IPS-18c (cell line): ENCODE data around the gene FEV.

Experiments used
- H3K4me3 ChIP-seq: 2 replicates; pipeline ENCODE4 v1.7.0; 2013; ENCODE audit warnings: low read depth, mild to moderate bottlenecking, low read length, moderate library complexity; ENCODE audit not compliant: insufficient read depth
- H3K9me3 ChIP-seq: one replicate; pipeline ENCODE4 v1.6.1; 2013; ENCODE audit warnings: mild to moderate bottlenecking, low read length, moderate library complexity; ENCODE audit not compliant: control insufficient read depth, insufficient read depth

Gene FEV

DNA sequence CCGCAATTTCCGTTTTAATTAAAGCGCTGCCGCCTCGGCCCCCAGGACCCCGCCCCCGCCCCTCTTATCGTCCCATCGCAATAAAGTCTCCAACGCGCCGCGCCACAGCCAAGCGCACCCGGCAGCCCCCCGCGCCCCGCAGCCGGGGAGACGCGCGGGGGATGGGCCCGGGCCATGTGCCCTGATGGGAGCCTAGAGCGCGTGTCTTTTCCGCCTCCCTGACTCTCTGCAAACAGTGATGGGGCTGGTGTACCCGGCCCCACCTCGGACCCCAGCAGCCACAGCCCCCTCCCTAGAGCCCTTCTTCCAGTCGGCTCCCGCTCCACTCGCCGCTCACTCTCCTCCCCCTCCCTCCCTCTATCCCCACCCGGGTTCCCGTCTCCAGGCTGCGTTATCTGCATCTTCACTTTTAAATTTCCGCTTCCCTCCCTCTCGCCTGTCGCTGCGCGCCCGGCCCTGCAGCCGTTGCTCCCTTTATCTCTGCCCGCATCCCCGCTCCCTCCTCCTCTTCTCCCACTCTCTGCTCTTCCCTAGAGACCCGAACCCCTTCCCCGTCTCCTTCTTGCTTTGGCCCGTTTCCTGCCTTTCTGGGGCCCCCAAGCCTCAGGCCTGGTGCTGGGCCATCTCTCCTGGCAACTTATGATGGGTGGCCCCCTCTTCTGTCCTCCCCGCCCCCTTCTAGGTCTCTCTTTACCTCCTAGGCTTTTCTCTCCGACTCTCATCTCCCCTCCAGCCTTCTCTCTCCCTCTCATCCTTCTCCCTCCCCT is 524 bp upstream of the FEV start:
- Histone ChIP-seq H3K4me3 (peak overlapping the region; percentile 34), H3K9me3 (peaks cover 3% of the 10 kb centered on the region)

DNA sequence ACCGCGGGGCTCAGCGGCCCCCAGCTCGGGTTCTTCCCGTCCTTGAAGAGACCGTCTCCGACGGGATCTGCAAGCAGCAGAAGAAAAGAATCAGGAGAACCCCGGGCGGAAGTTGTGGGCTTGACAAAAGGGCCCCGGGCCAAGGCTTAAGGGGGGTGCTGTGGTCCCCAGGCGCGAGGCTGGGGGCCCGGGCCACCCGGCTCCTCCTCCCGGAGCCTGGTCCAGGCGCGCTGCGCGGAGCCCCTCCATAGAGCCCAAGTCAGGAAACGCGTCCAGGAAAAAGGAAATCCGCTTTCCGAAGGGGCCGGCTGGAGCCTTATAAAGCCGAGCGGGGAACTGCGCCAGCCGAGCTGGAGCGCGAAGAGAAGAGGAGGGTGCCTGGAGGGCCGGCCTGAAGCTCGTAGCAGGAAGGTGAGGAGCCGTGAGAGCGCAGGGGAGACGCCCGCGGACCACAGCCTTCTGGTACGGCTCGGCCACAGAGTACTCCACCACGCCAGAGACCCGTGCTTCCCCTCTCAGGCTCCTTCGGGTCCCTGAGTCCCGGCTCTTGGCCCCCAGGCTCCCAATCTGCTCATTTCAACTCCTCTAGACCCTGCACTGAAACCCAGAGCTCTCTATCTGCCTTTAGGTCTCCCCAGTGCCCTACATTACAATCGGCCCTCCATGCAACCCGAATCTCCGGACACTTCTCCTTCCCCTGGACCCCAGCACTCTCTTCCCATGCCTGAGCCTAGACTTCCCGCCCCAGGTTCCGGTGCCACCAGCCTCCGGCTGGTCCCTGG is 554 bp downstream of the FEV start:
- H3K9me3 ChIP-seq: peaks cover 3% of the 10 kb centered on the region

DNA sequence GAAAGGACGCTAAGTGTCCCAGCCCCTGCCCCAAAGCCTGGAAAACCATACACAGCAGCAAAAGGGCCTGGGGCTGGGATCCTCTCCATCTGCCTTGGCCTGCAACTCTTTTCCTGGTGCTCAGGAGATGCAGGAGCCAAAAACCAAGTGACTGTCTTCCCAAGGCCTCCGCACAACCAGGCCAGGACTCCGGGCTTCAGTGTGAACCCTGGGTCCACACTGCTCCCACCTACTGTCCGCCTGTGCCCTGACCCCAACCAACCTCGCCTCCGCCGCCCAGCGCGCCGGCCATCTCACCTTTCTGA is 1.1 kb downstream of the FEV start:
- H3K4me3 ChIP-seq: no peak overlapping the region; the same call in 1 of the 2 replicates
- peaks cover 3% of the 10 kb centered on the region for H3K9me3 ChIP-seq

More for the DNA sequence above, 554 bp downstream of the FEV start:
- H3K4me3 ChIP-seq: peak overlapping the region; percentile 30

DNA sequence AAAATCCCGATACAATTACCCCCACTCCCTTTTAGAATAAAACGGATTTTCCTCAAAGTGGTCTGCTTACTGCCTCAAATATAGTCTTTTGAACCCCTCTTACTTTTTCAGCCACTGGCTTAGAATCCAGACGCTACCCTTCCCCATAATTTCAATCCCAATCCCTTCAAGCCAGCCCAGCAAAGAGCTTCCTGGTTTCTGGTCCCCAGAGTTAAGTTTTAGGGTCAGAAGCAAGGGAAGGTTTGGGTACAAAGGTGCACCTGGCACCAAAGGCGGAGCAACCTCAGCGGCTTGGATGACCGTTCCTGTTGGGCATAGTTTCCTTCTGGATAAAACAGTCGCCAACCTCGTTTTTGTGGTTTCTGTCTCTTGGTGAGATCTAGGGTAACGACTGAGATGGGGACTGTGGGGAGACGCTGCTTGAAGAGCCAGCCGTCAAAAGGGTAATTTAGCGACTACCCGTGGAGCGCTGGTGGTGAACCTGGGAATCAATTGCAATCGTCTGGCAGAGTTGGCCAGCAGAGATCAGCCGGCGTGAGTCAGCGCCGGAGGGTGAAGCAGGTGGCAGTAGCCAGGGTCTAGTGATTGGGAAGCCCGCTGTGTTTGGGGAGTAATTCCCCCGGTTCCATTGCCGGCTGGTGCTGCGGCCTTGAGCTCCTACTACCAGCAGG is 1.6 kb downstream of the FEV start:
- Histone ChIP-seq H3K4me3 (no peak overlapping the region), H3K9me3 (peaks cover 3% of the 10 kb centered on the region)

DNA sequence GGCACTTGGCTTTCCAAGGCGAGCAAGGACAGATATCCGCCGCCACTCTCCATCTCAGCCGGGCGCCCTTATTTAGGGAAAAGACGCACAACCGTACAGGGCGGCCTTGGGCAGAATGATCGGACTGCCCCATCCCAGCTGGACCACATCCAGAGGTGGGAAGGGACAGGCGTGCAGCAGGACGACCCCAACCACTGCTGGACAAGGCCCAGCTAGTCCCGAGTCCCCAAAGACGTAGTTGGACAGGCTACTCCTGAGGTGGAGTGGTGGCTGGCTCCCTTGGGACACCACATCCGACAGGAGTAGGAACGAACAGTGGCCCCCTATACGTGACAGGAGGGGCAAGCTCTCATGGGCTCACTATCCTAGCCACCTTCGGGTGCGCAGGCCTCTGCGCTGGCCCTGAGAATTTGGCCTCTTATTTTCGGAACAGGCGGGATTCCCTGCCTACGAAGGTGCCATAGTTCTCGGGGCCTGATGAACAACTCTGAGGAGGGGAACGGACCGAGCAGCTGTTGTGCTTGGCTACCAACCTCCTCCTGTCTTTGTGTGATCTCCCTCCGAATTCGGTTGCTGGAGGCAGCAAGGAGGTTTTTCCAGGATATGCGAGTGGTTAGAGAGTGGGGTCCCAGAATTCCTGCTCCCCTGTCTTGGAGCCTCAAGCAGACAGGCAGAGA is 2.3 kb downstream of the FEV start:
- no peak overlapping the region for H3K4me3 ChIP-seq
- peaks cover 3% of the 10 kb centered on the region for H3K9me3 ChIP-seq

DNA sequence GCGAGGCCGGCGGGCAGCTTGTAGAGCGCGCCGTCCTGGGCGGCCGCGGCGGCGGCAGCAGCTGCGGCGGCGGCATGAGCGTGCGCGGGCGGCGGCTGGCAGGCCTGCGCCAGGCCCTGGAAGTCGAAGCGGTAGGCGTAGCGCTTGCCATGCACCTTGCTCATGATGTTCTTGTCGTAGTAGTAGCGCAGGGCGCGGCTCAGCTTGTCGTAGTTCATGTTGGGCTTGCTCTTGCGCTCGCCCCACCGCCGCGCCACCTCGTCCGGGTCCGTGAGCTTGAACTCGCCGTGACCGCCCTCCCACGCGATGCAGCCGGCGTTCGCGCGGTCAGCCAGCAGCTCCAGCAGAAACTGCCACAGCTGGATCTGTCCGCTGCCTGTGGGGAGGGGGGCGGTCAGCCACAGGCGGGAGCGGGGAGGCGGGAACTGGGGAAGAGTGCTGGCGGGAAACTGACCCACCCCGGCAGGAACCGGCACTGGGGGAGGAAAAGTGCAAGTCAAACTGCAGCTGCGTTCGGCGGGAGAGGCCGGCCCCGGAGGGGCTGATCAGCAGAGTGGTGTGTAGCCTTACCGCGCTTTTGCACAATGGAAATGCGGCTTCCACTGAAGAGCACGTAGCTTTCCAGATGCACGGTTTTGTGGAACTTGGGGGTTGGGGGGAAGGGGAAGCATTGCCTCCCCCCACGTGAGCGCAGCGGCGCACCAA is 3.0 kb downstream of the FEV start:
- peaks cover 3% of the 10 kb centered on the region for H3K9me3 ChIP-seq
- peak overlapping the region; percentile 28 for H3K4me3 ChIP-seq

DNA sequence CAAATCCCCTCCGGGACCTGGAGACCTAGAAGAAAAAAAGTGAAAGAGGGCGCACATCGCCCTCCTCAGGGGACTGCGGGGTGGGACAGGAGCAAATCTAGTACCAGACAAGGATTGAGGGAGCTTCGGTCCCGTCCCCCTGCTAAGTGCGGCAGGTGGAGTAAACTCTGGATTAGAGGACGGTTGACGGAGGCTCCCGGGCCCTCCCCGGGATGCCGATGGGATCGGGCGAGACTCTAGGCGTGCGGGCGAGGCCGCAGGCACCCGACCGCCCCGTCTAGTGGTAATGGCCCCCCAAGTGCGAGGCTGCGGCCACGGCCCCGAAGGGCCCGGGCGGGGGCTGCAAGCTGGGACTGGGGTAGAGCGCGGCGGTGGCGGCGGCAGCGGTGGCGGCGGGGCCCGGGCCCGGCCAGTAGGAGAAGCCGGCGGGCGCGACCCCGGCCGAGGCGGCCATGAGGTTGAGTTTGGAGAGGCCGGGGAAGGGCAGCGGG is 3.5 kb downstream of the FEV start:
- H3K9me3 ChIP-seq: peaks cover 3% of the 10 kb centered on the region
- peak overlapping the region; percentile 28; the same call in 1 of the 2 replicates for H3K4me3 ChIP-seq

DNA sequence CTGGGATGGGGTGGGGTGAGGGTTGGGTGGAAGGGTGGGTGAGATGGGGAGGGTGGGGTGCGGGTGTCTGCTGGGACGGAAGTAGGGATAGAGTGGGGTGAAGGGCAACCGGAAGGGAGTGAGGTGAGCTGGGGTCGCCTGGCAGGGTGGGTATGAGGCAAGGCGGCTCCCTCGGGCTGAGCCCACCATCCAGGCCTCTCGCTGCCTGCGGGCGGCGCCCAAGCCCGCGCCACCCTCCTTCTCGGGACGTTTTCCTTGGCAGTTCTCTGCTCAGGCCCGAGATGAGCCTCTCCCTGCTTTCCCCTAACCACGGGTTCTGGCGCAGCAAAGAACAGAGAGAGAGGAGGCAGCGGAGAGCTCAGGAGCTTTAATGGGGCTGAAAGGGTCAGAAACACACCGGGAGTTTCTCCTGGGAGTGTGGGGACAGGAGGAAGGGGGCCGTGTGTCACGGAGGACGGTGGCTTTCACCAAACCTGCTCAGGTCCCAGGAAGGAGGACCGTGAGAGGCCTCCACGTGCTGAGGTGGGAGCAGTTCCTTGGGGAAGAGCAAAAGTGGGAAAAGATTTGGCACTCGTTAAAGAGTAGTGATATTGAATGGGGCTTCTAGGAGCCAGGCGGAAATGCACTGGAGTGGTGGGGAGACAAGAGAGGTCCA is 4.1 kb downstream of the FEV start:
- H3K9me3 ChIP-seq: peaks cover 3% of the 10 kb centered on the region
- peak overlapping the region; percentile 34 for H3K4me3 ChIP-seq

DNA sequence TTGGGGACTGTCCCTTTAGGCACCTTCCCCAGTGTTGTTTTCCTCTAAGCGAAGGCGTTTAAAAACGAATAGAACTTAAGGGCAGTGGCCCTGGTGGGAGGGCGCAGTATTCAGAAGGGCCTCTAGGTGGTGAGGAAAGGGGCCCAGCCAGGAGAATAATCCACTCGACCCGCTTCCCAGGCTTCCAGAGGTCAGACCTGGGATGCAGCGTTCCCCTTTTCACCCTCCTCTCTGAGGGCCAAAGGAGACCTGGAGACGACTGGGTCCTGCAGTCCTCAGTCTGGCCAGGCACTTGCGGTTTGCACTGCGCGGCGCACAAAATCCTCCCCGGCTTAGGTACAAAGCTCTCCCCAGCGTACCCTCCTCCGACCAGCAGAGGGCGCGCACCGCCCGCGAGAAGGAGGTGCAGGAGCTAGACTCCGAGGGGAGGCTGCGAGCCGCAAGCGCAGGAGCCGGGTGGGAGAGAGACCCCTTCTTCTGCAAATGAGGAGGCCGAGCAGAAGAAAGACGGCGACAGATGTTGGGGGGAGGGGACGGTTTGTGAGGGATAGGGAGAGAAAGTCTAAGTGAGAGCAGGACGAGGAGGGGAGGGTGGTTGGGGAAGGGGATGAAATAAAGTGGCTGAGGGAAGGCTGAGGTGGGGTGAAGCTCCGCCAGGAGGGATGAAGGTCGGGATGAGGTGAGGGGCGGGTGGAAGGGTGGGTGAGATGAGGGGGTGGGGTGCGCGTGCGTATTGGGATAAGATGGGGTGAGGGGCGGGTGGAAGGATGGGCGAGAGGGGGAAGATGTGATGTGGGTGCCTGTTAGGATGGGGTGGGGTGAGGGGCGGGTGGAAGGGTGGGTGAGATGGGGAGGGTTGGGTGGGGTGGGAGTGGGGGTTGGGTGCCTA is 4.9 kb downstream of the FEV start:
- peaks cover 3% of the 10 kb centered on the region for H3K9me3 ChIP-seq
- H3K4me3 ChIP-seq: peak overlapping the region; percentile 32; the same call in 1 of the 2 replicates

DNA sequence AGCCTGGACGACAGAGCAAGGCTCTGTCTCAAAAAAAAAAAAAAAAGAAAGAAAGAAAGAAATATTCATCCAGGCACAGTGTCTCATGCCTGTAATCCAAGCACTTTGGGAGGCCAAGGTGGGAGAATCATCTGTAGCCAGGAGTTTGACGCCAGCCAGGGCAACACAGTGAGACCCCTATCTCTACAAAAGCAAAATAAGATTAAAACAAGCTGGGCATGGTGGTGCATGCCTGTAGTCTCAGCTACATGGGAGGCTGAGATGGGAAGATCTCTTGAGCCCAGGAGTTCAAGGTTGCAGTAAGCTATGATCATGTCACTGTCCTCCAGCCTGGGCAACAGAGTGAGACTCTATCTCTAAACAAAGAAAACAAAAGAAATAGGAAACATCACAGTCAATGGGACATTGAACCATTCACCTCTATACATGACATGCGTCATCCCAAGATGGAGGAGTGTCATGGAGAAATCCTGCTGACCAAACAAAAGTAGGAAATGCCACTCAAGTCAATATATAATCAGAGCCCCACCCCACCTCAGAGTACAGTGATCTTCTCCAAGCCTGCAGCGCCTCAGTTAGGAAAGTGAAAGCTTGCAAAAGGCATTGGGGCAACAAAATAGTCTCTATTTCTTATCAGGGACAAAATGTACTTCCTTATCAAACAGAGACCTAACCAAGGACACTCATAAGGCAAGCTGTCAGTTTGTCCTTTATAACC is 9.8 kb downstream of the FEV start:
- H3K4me3 ChIP-seq: no peak overlapping the region
- H3K9me3 ChIP-seq: no peaks in the 10 kb centered on the region

DNA sequence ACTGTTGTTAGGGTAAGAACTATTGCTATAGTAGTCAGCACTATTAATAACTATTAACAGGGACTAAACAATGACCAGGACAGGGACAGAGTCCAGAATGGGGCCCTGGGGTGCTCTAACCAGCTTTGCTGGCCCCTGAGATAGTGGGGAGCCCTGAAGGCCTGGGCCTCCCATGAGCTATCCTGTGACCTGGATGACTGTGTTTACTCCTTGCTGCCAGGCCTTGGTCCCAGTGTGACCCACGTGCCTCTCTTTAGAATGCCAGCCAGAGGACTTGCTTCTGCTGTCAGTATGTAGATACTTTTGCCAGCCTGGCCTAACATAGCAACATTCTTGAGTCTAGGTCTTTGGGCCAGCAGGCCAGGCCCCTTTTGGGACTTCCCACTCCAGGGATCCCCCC is 14.1 kb downstream of the FEV start:
- Histone ChIP-seq H3K4me3 (no peak overlapping the region), H3K9me3 (no peaks in the 10 kb centered on the region)

DNA sequence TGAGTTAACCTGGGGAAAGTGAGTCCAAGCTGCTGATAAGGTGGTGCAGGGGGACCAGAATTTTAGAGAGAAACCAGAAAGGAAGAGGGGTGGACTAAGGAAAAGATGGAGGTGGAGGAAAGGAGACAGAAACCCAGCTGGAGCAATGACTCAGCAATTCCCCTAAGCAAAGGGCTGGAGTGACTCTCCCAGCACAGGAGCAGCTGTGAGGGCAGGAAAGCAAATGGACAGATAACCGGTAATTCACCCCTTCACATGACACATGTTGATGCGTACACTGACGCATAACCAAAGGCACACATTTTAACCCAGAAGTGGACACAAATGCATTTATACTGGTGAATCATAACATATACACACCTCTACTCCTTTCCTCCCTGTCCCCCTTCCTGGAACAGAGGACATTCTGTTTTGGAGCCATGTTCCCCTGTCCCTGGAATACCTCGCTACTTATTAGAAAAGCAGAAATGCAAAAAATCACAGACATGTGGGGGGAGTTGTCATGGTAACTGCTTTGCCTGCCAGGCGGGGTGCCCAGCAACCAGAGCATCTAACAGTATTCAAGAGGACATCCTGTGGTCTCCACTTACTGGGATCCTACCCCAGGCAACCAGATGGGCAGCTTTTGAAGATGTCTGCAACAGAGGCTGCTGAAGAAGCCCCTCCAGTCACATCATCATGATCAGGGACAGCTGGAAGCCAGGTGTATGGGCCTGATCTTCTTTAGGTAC is 20.8 kb downstream of the FEV start:
- no peak overlapping the region for H3K4me3 ChIP-seq

DNA sequence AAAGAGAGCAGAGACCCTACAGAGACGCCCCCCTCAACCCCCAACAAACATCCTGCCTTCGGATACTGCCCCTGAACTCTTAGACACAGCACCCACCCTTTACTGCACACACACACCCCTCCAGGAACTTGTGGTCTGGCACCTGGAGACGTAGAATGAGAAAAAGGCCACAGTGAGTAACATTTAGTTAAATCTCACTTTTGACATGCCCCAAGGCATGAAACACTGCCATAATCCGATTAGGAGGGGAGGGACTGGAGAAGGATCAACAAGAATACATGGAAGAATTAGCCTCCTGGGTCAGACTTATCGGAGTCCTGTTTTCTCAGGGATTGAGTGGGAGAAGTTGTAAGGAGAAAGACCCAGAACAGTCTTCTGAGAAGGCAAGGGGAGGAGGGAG is 21.4 kb downstream of the FEV start:
- peaks cover under 1% of the 10 kb centered on the region for H3K9me3 ChIP-seq
- H3K4me3 ChIP-seq: 0 out of 2 replicates have a peak overlapping the region, but pooled peaks have one; percentile 9

More for the DNA sequence above, 20.8 kb downstream of the FEV start:
- no peaks in the 10 kb centered on the region for H3K9me3 ChIP-seq

DNA sequence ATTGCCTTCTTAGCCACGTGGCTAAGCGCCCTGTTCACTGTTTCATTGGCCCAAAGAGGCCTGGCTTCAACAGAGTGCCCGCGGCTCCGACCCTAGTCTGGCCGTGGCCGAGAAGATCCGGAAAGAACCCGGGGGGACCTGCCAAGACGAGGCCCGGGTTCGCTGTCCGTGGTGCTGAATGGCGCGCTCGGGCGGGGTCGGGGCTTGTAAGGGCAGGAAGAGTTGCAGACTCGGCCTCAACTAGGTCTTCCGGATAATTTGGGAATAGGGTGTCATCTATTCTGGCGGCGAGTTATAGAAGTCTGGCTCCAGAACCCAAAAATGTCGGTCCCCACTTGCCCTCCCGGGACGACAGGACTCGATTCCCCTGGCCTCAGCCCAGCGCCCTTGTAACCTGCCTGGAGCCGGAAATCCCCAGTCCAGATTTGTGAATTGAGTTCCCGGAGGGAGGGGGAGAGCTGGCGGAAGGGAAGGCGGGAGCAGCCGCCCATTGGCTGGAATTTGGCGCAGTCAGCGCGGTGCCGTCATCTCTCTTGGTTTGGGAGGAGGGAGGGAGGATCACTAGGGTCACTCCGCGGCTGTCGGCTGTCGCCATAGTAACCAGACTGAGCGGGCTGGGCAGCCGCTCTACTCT is 22.0 kb downstream of the FEV start:
- Histone ChIP-seq H3K9me3 (peaks cover 2% of the 10 kb centered on the region), H3K4me3 (peak overlapping the region; percentile 70)
